SK-N-SH treated with all-trans-retinoic acid at 6 μM for 48 hours (cell line): ENCODE measurements around the gene P2RY8.

Experiments
- ATAC-seq: fragments of 200-7000 bp; cut with Tn5 transposase; 3 replicates; pipeline ENCODE4 v1.9.1; 2020; ENCODE audit warnings: mild to moderate bottlenecking, moderate library complexity
- ARNTL ChIP-seq: fragments of 450-650 bp; formaldehyde crosslinking; IDR thresholded peaks from 2 replicates; pipeline ENCODE4 v1.5.0; 2020; ENCODE audit warnings: low read depth, mild to moderate bottlenecking, moderate library complexity, borderline replicate concordance
- CREB5 ChIP-seq: fragments of 250-450 bp; sonication (Bioruptor Pico); IDR thresholded peaks from 2 replicates; pipeline ENCODE4 v1.5.1; 2020; ENCODE audit warnings: low read depth, mild to moderate bottlenecking, moderate library complexity
- CSDC2 ChIP-seq: fragments of 250-450 bp; sonication (Bioruptor Pico); IDR thresholded peaks from 2 replicates; pipeline ENCODE4 v1.5.0; 2020; ENCODE audit warnings: mild to moderate bottlenecking, moderate library complexity
- CSRNP3 ChIP-seq: fragments of 250-450 bp; sonication (Bioruptor Pico); IDR thresholded peaks from 2 replicates; pipeline ENCODE4 v1.5.1; 2021; ENCODE audit warnings: mild to moderate bottlenecking, moderate library complexity
- ESRRG ChIP-seq: fragments of 250-450 bp; sonication (Bioruptor Pico); IDR thresholded peaks from 2 replicates; pipeline ENCODE4 v1.6.1; 2021; ENCODE audit warnings: mild to moderate bottlenecking
- GLIS3 ChIP-seq: fragments of 250-450 bp; sonication (Bioruptor Pico); IDR thresholded peaks from 2 replicates; pipeline ENCODE4 v1.5.0; 2020; ENCODE audit warnings: mild to moderate bottlenecking, moderate library complexity
- ISL1 ChIP-seq: fragments of 250-450 bp; sonication (Bioruptor Pico); IDR thresholded peaks from 2 replicates; pipeline ENCODE4 v2.1.2; 2022; ENCODE audit warnings: mild to moderate bottlenecking, moderate library complexity
- OSR1 ChIP-seq: fragments of 250-450 bp; sonication (Bioruptor Pico); IDR thresholded peaks from 2 replicates; pipeline ENCODE4 v1.8.0; 2022; ENCODE audit warnings: moderate library complexity, mild to moderate bottlenecking, inconsistent platforms
- PATZ1 ChIP-seq: fragments of 250-450 bp; sonication (Bioruptor Pico); IDR thresholded peaks from 2 replicates; pipeline ENCODE4 v1.8.0; 2020; ENCODE audit warnings: mild to moderate bottlenecking, moderate library complexity, borderline replicate concordance
- POU6F1 ChIP-seq: fragments of 250-450 bp; sonication (Bioruptor Pico); IDR thresholded peaks from 2 replicates; pipeline ENCODE4 v1.8.0; 2021; ENCODE audit warnings: low read depth, mild to moderate bottlenecking, moderate library complexity, borderline replicate concordance
- PPARA ChIP-seq: fragments of 250-450 bp; sonication (Bioruptor Pico); IDR thresholded peaks from 2 replicates; pipeline ENCODE4 v1.5.0; 2020; ENCODE audit warnings: mild to moderate bottlenecking, borderline replicate concordance
- RARB ChIP-seq: fragments of 250-450 bp; sonication (Bioruptor Pico); IDR thresholded peaks from 2 replicates; pipeline ENCODE4 v1.8.0; 2021; ENCODE audit warnings: mild to moderate bottlenecking, moderate library complexity
- SNAI2 ChIP-seq: fragments of 250-450 bp; sonication (Bioruptor Pico); IDR thresholded peaks from 2 replicates; pipeline ENCODE4 v1.5.0; 2020; ENCODE audit warnings: mild to moderate bottlenecking, moderate library complexity
- TCF4 ChIP-seq: fragments of 250-450 bp; sonication (Bioruptor Pico); IDR thresholded peaks from 2 replicates; pipeline ENCODE4 v1.8.0; 2021; ENCODE audit warnings: mild to moderate bottlenecking, moderate library complexity, borderline replicate concordance
- TOX ChIP-seq: fragments of 250-450 bp; sonication (Bioruptor Pico); IDR thresholded peaks from 2 replicates; pipeline ENCODE4 v1.8.0; 2021; ENCODE audit warnings: mild to moderate bottlenecking, moderate library complexity, borderline replicate concordance
- TSHZ2 ChIP-seq: fragments of 250-450 bp; sonication (Bioruptor Pico); IDR thresholded peaks from 2 replicates; pipeline ENCODE4 v1.5.0; 2020; ENCODE audit warnings: mild to moderate bottlenecking, moderate library complexity
- ZC3H10 ChIP-seq: fragments of 250-450 bp; sonication (Bioruptor Pico); IDR thresholded peaks from 2 replicates; pipeline ENCODE4 v1.5.1; 2021; ENCODE audit warnings: mild to moderate bottlenecking, moderate library complexity
- ZFP3 ChIP-seq: fragments of 250-450 bp; sonication (Bioruptor Pico); IDR thresholded peaks from 2 replicates; pipeline ENCODE4 v1.5.0; 2020; ENCODE audit warnings: mild to moderate bottlenecking, moderate library complexity
- ZFP30 ChIP-seq: fragments of 450-650 bp; formaldehyde crosslinking; IDR thresholded peaks from 2 replicates; pipeline ENCODE4 v1.5.0; 2022; ENCODE audit warnings: mild to moderate bottlenecking, moderate library complexity
- ZNF565 ChIP-seq: fragments of 450-650 bp; formaldehyde crosslinking; conservative IDR thresholded peaks from 2 replicates; pipeline ENCODE4 v1.5.0; 2020; ENCODE audit warnings: low read depth, mild to moderate bottlenecking, moderate library complexity
- ZNF70 ChIP-seq: fragments of 450-650 bp; formaldehyde crosslinking; IDR thresholded peaks from 2 replicates; pipeline ENCODE4 v1.5.0; 2020; ENCODE audit warnings: mild to moderate bottlenecking, moderate library complexity

P2RY8 gene

GRCh38 chrX:1502853-1503252 is 34.1 kb downstream of the P2RY8 start:
- ATAC-seq: no peak
- TF ChIP-seq PPARA (CRISPR knock-in tag) (no peak), CSRNP3 (CRISPR knock-in tag) (no peak), SNAI2 (CRISPR knock-in tag) (no peak), ZFP3 (CRISPR knock-in tag) (no peak), PATZ1 (CRISPR knock-in tag) (no peak), TOX (CRISPR knock-in tag) (no peak), TSHZ2 (no peak), ZNF70 (no peak), RARB (CRISPR knock-in tag) (no peak), ESRRG (CRISPR knock-in tag) (no peak), GLIS3 (no peak), ARNTL (CRISPR knock-in tag) (no peak), ZNF565 (CRISPR knock-in tag) (no peak), ZC3H10 (CRISPR knock-in tag) (no peak), OSR1 (CRISPR knock-in tag) (no peak)

- no peak for TF ChIP-seq SNAI2 (CRISPR knock-in tag)
- TF ChIP-seq ZNF565 (CRISPR knock-in tag): no peak
- TF ChIP-seq OSR1 (CRISPR knock-in tag): no peak
- TF ChIP-seq ZNF70: no peak
- no peak for TF ChIP-seq GLIS3
- no peak for TF ChIP-seq CREB5 (CRISPR knock-in tag)
- no peak for TF ChIP-seq TSHZ2
- no peak for TF ChIP-seq TOX (CRISPR knock-in tag)
- TF ChIP-seq CSDC2 (CRISPR knock-in tag): no peak
- no peak for TF ChIP-seq ISL1 (CRISPR knock-in tag)
- TF ChIP-seq TCF4: no peak
- TF ChIP-seq RARB (CRISPR knock-in tag): no peak
- no peak for TF ChIP-seq POU6F1 (CRISPR knock-in tag)
- TF ChIP-seq PPARA (CRISPR knock-in tag): no peak
- TF ChIP-seq ARNTL (CRISPR knock-in tag): no peak
- TF ChIP-seq ZFP30 (CRISPR knock-in tag): no peak
- TF ChIP-seq ESRRG (CRISPR knock-in tag): no peak
- no peak for TF ChIP-seq CSRNP3 (CRISPR knock-in tag)
- no peak for TF ChIP-seq PATZ1 (CRISPR knock-in tag)
- TF ChIP-seq ZFP3 (CRISPR knock-in tag): no peak
- no peak for ATAC-seq
Observed at GRCh38 chrX:1502241-1502640, 34.7 kb downstream of the P2RY8 start.
